K562 (cell line): Measurements from ENCODE around the gene POLD2. TPM values are rescaled to one million over a fixed set of nuclear protein-coding genes. Genes with fewer than 3 reads are reported as not detected.

ENCODE experiments used
- CXXC5 ChIP-seq: fragments of 250-450 bp; sonication (Bioruptor Pico); IDR thresholded peaks from 2 replicates; pipeline ENCODE4 v1.8.0; 2022; ENCODE audit warnings: inconsistent platforms, mild to moderate bottlenecking, moderate library complexity
- EGR1 ChIP-seq: fragments of 450-650 bp; conservative IDR thresholded peaks from 2 replicates; pipeline ENCODE4 v1.6.1; 2017; ENCODE audit warnings: mild to moderate bottlenecking
- NR2C2 ChIP-seq, 2 experiments: fragments of 200-800 bp in 1 of 2; sonication (Bioruptor generic) in 1 of 2; sonication (generic) in 1 of 2; formaldehyde crosslinking in 1 of 2; IDR thresholded peaks; 2 replicates each; pipeline versions ENCODE4 v1.6.1 to v1.8.0; 2016 to 2022; ENCODE audit warnings: mild to moderate bottlenecking in 1 of 2, missing compliant biosample characterization in 1 of 2, missing genetic modification characterization in 1 of 2, missing genetic modification reagents in 1 of 2
- RB1 ChIP-seq: fragments of 450-650 bp; IDR thresholded peaks from 2 replicates; pipeline ENCODE4 v1.6.1; 2017; ENCODE audit warnings: low read depth, mild to moderate bottlenecking
- SETDB1 ChIP-seq: IDR thresholded peaks from one replicate; pipeline ENCODE4 v1.6.1; 2012; ENCODE audit warnings: low read length, control low read depth, inconsistent platforms
- SMAD3 ChIP-seq: fragments of 450-650 bp; formaldehyde crosslinking; conservative IDR thresholded peaks from 2 replicates; pipeline ENCODE4 v1.4.0; 2020; ENCODE audit warnings: mild to moderate bottlenecking
- TEAD4 ChIP-seq, 2 experiments: sonication (generic) in 1 of 2; formaldehyde crosslinking in 1 of 2; IDR thresholded peaks; 2 replicates each; pipeline versions ENCODE4 v1.6.1 to v1.8.0; 2012 to 2022; ENCODE audit warnings: borderline replicate concordance in 1 of 2, inconsistent platforms in 1 of 2, low read length in 1 of 2, mild to moderate bottlenecking in 1 of 2, missing genetic modification reagents in 1 of 2
- TFAM ChIP-seq: fragments of 250-450 bp; sonication (Bioruptor Pico); conservative IDR thresholded peaks from 2 replicates; pipeline ENCODE4 v1.5.0; 2021; ENCODE audit warnings: mild to moderate bottlenecking, moderate library complexity
- TRIM24 ChIP-seq, 2 experiments: fragments of 450-650 bp; IDR thresholded peaks; 2 replicates each; pipeline ENCODE4 v1.6.1; 2016
- ZNF184 ChIP-seq: sonication (generic); formaldehyde crosslinking; IDR thresholded peaks from 2 replicates; pipeline ENCODE4 v1.5.0; 2020; ENCODE audit warnings: missing genetic modification reagents
- ZNF696 ChIP-seq: fragments of 250-450 bp; sonication (Bioruptor Pico); conservative IDR thresholded peaks from 2 replicates; pipeline ENCODE4 v1.4.0; 2020; ENCODE audit warnings: mild to moderate bottlenecking, moderate library complexity
- polyA plus RNA-seq, 8 experiments: library from polyadenylated mRNA; depleted of rRNA in 4 of 8; stranded (reverse) in 5 of 8; unstranded in 3 of 8; fragments of >200 nt; fragmentation: Nextera tagmentation in 2 of 8; fragmentation: Illumina TruSeq in 1 of 8; extraction: Ambion mirVana in 2 of 8; extraction: Trizol in 1 of 8; gene quantifications; 2 replicates each; pipeline versions ENCODE4 v1.2.1 to v1.2.3, GENCODE V29; 2011 to 2014; ENCODE audit warnings: inconsistent platforms in 1 of 8, missing spikeins in 1 of 8
- total RNA-seq, 7 experiments: library from RNA; depleted of rRNA in 6 of 7; stranded (reverse); fragments of >200 nt in 6 of 7; fragmentation: Illumina TruSeq in 2 of 7; extraction: Trizol in 2 of 7; gene quantifications; 2 replicates each; pipeline versions ENCODE4 v1.2.1 to v1.2.3, GENCODE V29; 2011 to 2021; ENCODE audit warnings: low replicate concordance in 1 of 7
- TF ChIP-seq, protein P1 (sequence below): fragments of 200-600 bp; sonication (generic); IDR thresholded peaks from one replicate; pipeline ENCODE4 v1.6.1; 2012; ENCODE audit warnings: mild to moderate bottlenecking, low read depth, low read length, inconsistent platforms
- TF ChIP-seq, protein P2 (sequence below): fragments of 450-650 bp; IDR thresholded peaks from one replicate; pipeline ENCODE4 v1.6.1; 2018; ENCODE audit warnings: mild to moderate bottlenecking, moderate library complexity; ENCODE audit not compliant: partially characterized antibody

Gene POLD2
- total and polyA plus RNA-seq, 9 of the 15 experiments (the other 6 are each of a cell fraction or from before 2014, with no cell fraction given) = 29.7 to 259 (median 225) TPM

DNA sequence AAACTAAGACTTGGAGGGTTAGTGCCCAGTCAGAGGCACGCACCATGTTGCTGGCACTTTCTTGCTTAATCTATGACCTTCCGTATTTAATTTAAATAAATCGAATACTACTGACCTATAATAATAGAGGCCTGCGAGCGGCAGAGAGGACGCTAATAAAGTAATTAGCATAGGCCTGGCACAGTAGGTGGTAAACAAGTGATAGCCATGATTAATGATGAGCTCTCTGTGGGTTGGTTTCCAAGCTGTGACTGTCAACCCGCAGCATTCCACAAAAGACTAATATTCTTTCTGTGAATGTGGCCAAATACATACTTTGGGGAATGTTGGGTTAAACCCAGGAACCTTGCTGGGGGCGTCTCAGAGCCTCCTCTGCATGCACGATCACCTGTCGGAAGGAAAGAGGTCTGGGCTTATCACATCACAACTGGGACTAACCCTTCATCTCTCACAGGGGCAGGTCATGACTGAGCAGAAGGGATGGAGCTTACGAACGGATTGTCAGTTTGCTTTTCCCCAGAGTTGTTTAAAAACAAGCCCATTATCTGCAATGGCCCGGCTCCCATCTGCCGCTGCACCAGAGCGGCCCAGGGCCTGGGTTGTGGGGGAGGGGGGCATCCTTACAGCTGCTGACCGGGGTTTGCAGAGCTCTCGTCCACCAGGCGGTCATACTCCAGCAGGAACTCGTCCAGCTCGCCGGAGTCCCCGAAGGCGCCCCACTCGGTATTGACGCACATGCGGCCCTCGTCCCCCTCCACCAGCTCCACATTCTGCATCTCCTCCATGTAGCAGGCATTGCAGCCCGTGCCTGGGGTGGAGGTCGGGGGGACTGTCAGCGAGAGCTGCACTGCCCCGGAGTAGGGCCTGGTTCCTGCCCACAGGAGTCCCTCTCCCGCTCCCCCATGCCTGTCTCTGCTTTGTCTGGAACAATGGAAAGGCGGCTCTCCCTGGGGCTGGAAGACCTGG is 24.0 kb upstream of the POLD2 start (continued):
- TF ChIP-seq, protein P1, sequence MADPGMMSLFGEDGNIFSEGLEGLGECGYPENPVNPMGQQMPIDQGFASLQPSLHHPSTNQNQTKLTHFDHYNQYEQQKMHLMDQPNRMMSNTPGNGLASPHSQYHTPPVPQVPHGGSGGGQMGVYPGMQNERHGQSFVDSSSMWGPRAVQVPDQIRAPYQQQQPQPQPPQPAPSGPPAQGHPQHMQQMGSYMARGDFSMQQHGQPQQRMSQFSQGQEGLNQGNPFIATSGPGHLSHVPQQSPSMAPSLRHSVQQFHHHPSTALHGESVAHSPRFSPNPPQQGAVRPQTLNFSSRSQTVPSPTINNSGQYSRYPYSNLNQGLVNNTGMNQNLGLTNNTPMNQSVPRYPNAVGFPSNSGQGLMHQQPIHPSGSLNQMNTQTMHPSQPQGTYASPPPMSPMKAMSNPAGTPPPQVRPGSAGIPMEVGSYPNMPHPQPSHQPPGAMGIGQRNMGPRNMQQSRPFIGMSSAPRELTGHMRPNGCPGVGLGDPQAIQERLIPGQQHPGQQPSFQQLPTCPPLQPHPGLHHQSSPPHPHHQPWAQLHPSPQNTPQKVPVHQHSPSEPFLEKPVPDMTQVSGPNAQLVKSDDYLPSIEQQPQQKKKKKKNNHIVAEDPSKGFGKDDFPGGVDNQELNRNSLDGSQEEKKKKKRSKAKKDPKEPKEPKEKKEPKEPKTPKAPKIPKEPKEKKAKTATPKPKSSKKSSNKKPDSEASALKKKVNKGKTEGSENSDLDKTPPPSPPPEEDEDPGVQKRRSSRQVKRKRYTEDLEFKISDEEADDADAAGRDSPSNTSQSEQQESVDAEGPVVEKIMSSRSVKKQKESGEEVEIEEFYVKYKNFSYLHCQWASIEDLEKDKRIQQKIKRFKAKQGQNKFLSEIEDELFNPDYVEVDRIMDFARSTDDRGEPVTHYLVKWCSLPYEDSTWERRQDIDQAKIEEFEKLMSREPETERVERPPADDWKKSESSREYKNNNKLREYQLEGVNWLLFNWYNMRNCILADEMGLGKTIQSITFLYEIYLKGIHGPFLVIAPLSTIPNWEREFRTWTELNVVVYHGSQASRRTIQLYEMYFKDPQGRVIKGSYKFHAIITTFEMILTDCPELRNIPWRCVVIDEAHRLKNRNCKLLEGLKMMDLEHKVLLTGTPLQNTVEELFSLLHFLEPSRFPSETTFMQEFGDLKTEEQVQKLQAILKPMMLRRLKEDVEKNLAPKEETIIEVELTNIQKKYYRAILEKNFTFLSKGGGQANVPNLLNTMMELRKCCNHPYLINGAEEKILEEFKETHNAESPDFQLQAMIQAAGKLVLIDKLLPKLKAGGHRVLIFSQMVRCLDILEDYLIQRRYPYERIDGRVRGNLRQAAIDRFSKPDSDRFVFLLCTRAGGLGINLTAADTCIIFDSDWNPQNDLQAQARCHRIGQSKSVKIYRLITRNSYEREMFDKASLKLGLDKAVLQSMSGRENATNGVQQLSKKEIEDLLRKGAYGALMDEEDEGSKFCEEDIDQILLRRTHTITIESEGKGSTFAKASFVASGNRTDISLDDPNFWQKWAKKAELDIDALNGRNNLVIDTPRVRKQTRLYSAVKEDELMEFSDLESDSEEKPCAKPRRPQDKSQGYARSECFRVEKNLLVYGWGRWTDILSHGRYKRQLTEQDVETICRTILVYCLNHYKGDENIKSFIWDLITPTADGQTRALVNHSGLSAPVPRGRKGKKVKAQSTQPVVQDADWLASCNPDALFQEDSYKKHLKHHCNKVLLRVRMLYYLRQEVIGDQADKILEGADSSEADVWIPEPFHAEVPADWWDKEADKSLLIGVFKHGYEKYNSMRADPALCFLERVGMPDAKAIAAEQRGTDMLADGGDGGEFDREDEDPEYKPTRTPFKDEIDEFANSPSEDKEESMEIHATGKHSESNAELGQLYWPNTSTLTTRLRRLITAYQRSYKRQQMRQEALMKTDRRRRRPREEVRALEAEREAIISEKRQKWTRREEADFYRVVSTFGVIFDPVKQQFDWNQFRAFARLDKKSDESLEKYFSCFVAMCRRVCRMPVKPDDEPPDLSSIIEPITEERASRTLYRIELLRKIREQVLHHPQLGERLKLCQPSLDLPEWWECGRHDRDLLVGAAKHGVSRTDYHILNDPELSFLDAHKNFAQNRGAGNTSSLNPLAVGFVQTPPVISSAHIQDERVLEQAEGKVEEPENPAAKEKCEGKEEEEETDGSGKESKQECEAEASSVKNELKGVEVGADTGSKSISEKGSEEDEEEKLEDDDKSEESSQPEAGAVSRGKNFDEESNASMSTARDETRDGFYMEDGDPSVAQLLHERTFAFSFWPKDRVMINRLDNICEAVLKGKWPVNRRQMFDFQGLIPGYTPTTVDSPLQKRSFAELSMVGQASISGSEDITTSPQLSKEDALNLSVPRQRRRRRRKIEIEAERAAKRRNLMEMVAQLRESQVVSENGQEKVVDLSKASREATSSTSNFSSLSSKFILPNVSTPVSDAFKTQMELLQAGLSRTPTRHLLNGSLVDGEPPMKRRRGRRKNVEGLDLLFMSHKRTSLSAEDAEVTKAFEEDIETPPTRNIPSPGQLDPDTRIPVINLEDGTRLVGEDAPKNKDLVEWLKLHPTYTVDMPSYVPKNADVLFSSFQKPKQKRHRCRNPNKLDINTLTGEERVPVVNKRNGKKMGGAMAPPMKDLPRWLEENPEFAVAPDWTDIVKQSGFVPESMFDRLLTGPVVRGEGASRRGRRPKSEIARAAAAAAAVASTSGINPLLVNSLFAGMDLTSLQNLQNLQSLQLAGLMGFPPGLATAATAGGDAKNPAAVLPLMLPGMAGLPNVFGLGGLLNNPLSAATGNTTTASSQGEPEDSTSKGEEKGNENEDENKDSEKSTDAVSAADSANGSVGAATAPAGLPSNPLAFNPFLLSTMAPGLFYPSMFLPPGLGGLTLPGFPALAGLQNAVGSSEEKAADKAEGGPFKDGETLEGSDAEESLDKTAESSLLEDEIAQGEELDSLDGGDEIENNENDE = no peak
- TF ChIP-seq TFAM (CRISPR knock-in tag) (no peak), ZNF696 (no peak), EGR1 (0 out of 2 replicates have a peak, but pooled peaks have one; percentile 35), SETDB1 (no peak), TRIM24 (IDR thresholded peaks at IDR 0.05) (peak; percentile 78 to 83), CXXC5 (CRISPR knock-in tag) (peak; percentile 60), RB1 (peak; percentile 69; the same call in 1 of the 2 replicates), ZNF184 (no peak), TEAD4 (IDR thresholded peaks at IDR 0.05; ENCODE audit: low read length) (peak; percentile 76; the same call in 1 of the 2 replicates), TEAD4 (CRISPR knock-in tag; IDR thresholded peaks at IDR 0.05; ENCODE audit: borderline replicate concordance) (no peak), SMAD3 (CRISPR knock-in tag) (no peak), NR2C2 (CRISPR knock-in tag; IDR thresholded peaks at IDR 0.05) (no peak), NR2C2 (tag; IDR thresholded peaks at IDR 0.05) (no peak)
- TF ChIP-seq, protein P2, sequence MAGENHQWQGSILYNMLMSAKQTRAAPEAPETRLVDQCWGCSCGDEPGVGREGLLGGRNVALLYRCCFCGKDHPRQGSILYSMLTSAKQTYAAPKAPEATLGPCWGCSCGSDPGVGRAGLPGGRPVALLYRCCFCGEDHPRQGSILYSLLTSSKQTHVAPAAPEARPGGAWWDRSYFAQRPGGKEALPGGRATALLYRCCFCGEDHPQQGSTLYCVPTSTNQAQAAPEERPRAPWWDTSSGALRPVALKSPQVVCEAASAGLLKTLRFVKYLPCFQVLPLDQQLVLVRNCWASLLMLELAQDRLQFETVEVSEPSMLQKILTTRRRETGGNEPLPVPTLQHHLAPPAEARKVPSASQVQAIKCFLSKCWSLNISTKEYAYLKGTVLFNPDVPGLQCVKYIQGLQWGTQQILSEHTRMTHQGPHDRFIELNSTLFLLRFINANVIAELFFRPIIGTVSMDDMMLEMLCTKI = no peak
